Measurements from ENCODE around the gene OR8G1.

The OR8G1 gene

GRCh38 chr11:124297921-124298320, 57.0 kb downstream of the OR8G1 start:
- no peak for TF ChIP-seq CTCF (IDR thresholded peaks at IDR 0.05; ENCODE audit: low read depth, low read length)
- no peak for TF ChIP-seq EZH2phosphoT487 (IDR thresholded peaks at IDR 0.05; ENCODE audit: low read depth)
- Histone ChIP-seq H3K79me2 (ENCODE audit: low read length) (no peaks in the 10 kb centered on the region), H3K4me2 (ENCODE audit: low read length) (no peak overlapping the region), H3K9ac (ENCODE audit: low read length) (no peak overlapping the region), H3K36me3 (replicated peaks; ENCODE audit: low read depth, low read length) (no peaks in the 10 kb centered on the region), H3K4me3 (ENCODE audit: low read length) (no peak overlapping the region), H3K9me3 (ENCODE audit: insufficient read depth, low read length) (no peaks in the 10 kb centered on the region), H3K27ac (ENCODE audit: low read length) (no peak overlapping the region), H3K27me3 (ENCODE audit: low read depth, low read length) (no peaks in the 10 kb centered on the region), H3K4me1 (ENCODE audit: low read length) (no peaks in the 10 kb centered on the region), H2AFZ (ENCODE audit: low read depth, low read length) (no peak overlapping the region), H4K20me1 (ENCODE audit: insufficient read depth, low read length) (no peaks in the 10 kb centered on the region)

GRCh38 chr11:124301548-124301947, 60.7 kb downstream of the OR8G1 start:
- TF ChIP-seq EZH2phosphoT487 (IDR thresholded peaks at IDR 0.05; ENCODE audit: low read depth) = no peak
- TF ChIP-seq CTCF (IDR thresholded peaks at IDR 0.05; ENCODE audit: low read depth, low read length) = no peak
- no peaks in the 10 kb centered on the region for H3K27me3 ChIP-seq (ENCODE audit: low read depth, low read length)
- H3K4me1 ChIP-seq (ENCODE audit: low read length) = no peaks in the 10 kb centered on the region
- H3K9me3 ChIP-seq (ENCODE audit: insufficient read depth, low read length) = no peaks in the 10 kb centered on the region
- H3K9ac ChIP-seq (ENCODE audit: low read length) = no peak overlapping the region
- no peak overlapping the region for H3K4me2 ChIP-seq (ENCODE audit: low read length)
- H3K27ac ChIP-seq (ENCODE audit: low read length) = no peak overlapping the region
- H3K36me3 ChIP-seq (replicated peaks; ENCODE audit: low read depth, low read length) = no peaks in the 10 kb centered on the region
- no peak overlapping the region for H3K4me3 ChIP-seq (ENCODE audit: low read length)
- H3K79me2 ChIP-seq (ENCODE audit: low read length) = no peaks in the 10 kb centered on the region
- H2AFZ ChIP-seq (ENCODE audit: low read depth, low read length) = no peak overlapping the region
- H4K20me1 ChIP-seq (ENCODE audit: insufficient read depth, low read length) = no peaks in the 10 kb centered on the region

GRCh38 chr11:124302347-124303125, 61.6 kb downstream of the OR8G1 start:
- no peak for TF ChIP-seq EZH2phosphoT487 (IDR thresholded peaks at IDR 0.05; ENCODE audit: low read depth)
- no peak for TF ChIP-seq CTCF (IDR thresholded peaks at IDR 0.05; ENCODE audit: low read depth, low read length)
- Histone ChIP-seq H3K4me3 (ENCODE audit: low read length) (no peak overlapping the region), H3K9me3 (ENCODE audit: insufficient read depth, low read length) (no peaks in the 10 kb centered on the region), H3K27me3 (ENCODE audit: low read depth, low read length) (no peaks in the 10 kb centered on the region), H3K27ac (ENCODE audit: low read length) (no peak overlapping the region), H3K79me2 (ENCODE audit: low read length) (no peaks in the 10 kb centered on the region), H2AFZ (ENCODE audit: low read depth, low read length) (no peak overlapping the region), H3K36me3 (replicated peaks; ENCODE audit: low read depth, low read length) (no peaks in the 10 kb centered on the region), H4K20me1 (ENCODE audit: insufficient read depth, low read length) (no peaks in the 10 kb centered on the region), H3K4me2 (ENCODE audit: low read length) (no peak overlapping the region), H3K9ac (ENCODE audit: low read length) (no peak overlapping the region), H3K4me1 (ENCODE audit: low read length) (no peaks in the 10 kb centered on the region)
